ENCODE data around the gene ZNF786.
A peak's percentile ranks its signal among the peaks of the same experiment; 100 is the strongest.
"Not testable (repeated sequence)": the region's sequence is repeated elsewhere in the genome, so short reads cannot be mapped to it uniquely, and the experiment has no call there.

Gene ZNF786, protein sequence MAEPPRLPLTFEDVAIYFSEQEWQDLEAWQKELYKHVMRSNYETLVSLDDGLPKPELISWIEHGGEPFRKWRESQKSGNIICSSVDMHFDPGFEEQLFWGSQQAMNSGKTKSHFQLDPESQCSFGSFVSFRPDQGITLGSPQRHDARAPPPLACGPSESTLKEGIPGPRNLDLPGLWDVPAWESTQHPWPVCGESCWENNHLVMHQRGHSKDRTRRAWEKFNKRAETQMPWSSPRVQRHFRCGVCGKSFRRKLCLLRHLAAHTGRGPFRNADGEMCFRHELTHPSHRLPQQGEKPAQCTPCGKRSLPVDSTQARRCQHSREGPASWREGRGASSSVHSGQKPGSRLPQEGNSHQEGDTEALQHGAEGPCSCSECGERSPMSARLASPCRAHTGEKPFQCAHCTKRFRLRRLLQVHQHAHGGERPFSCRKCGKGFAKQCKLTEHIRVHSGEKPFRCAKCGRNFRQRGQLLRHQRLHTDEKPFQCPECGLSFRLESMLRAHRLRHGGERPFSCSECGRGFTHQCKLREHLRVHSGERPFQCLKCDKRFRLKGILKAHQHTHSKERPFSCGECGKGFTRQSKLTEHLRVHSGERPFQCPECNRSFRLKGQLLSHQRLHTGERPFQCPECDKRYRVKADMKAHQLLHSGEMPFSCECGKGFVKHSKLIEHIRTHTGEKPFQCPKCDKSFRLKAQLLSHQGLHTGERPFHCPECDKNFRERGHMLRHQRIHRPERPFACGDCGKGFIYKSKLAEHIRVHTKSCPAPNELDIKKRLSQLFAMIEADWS

DNA sequence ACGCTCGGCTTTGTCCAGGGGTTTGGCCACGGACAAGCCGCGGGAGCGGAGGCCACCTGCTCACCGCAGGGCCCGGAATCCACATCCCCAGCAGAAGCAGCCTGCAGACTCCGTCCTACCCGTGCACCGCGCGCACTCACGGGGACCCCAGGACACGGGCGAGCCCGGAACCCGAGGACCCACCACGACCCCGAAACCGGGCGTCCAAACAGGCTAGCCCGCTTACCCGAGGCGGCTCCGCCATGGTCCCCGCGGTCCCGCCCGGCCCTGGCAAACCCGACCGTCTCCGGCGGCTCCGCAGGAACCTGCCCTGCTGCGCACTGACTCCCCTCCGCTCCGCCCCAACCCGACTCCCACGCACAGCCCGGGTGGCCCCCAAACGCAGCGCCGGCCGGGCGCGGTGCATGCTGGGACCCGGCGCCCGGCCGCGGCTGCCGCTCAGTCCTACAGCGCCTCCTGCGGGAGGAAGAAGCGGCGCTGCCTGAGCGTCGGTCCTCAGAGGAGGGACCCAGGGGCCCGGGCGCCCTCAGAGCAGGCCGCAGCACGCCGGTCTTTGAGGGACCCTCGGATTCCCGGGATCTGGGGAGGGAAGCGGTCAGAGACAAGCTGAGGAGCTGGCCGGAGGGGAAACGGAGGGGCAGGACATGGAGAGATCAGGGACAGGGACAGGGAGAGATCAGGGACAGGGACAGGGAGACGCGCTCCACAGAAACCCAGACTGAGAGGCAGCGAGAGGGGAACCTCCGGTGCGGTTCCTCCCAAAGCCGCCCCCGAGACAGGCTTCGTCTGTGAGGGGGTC, at the start of gene ZNF786:
ZNF786 (minus strand) TSS at position 322 of the 799 bp plus-strand sequence; CDS start at position 244, 78 bp downstream.
- DNase-seq (ENCODE audit: low read depth in 2 of 2), result peak; percentile 92 to 93

DNA sequence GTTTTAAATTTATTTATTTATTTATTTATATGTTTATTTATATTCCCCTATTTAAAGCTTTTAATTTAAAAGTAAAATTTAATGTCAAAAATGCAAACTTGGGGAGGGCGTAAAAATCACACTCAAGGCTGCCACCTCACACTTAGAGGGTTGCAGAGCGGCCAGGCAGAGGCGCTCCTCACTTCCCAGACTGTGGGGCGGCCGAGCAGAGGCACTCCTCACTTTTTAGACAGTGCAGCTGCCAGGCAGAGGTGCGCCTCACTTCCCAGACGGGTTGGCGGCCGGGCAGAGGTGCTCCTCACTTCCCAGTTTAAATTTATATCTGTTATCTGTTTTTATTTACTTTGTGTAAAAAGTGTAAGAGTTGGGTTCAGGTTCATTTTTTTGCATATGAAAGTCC, 45.6 kb upstream of the ZNF786 start:
- no peak for DNase-seq (ENCODE audit: low read depth in 2 of 2)

DNA sequence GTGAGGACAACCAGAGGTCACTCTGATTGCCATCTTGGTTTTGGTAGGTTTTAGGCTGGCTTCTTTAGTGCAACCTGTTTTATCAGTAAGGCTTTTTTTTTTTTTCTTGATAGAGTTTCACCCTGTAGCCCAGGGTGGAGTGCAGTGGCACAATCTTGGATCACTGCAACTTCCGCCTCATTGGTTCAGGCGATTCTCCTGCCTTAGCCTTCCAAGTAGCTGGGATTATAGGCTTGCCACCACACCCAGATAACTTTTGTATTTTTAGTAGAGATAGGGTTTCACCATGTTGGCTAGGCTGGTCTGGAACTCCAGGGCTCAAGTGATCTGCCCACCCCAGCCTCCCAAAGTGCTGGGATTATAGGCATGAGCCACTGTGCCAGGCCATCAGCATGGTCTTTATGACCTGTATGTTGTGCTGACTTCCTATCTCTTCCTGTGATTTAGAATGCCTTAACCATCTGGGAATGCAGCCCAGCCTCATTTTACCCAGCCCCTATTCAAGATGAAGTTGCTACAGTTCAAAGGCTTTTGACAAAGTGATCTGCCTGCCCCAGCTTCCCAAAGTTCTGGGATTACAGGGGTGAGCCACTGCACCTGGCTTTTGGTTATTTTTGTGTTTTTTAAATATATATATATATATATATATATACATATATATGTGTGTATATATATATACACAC, 42.7 kb upstream of the ZNF786 start:
- no peak for DNase-seq (ENCODE audit: low read depth in 2 of 2)

DNA sequence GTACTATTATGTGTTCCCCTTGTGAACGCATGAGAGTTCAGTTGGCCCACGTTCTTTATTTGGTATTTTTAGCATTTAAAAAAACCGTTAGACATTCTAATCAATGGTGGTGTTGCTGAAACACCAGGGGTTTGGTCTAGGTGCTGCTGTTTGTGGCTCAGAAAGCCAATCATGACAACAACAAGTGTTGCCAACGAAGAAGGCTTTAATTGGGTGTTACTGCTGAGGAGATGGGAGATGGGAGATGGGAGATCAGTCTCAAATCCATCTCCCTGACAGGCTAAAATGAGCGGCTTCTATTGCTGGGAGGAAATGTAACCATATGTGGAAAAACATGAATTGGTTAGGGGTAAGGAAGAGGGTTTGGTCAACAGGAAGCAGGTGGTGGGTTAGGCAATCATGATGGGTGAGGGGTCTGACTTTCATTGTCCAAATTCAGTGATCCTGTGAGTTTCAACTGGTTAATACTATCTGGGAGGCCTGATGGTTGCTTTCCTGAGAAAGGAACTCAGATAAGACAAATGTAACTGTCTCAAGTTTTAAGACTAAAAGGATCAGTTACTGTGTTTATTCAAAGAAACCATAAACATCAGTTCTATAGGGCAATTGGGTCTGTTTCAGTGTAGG, 40.2 kb upstream of the ZNF786 start:
- no peak for DNase-seq (ENCODE audit: low read depth in 2 of 2)

DNA sequence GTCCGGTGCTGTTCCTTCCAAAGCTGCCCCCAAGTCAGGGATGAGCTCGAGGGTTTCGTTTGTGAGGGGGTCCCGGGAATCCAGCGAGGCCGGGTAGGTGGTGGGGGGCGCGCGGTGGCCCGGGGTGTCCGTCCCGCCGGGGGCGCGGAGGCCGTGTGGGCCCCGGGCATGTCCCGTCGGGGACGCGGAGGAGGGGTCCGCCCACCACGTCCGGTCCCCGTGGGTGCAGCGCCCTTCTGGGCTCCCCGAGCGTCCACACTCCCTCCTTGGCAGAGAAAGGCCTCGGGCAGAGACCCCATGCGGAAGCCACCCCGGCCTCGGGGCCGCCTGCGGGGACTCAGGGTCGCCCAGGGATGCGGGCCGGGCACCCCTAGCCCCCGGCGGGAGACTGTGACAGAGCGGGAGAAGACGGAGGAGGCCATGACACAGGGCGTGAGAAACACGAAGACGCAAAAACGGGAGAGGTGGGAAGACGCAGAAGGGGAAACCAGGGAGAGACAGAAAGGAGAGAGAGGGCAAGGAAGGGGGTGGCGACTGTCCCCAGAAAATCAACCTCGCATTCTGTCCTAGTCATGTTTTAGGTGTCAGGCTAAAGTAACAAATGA, 36.2 kb upstream of the ZNF786 start:
- DNase-seq (ENCODE audit: low read depth in 2 of 2), result peak; percentile 48 to 51

DNA sequence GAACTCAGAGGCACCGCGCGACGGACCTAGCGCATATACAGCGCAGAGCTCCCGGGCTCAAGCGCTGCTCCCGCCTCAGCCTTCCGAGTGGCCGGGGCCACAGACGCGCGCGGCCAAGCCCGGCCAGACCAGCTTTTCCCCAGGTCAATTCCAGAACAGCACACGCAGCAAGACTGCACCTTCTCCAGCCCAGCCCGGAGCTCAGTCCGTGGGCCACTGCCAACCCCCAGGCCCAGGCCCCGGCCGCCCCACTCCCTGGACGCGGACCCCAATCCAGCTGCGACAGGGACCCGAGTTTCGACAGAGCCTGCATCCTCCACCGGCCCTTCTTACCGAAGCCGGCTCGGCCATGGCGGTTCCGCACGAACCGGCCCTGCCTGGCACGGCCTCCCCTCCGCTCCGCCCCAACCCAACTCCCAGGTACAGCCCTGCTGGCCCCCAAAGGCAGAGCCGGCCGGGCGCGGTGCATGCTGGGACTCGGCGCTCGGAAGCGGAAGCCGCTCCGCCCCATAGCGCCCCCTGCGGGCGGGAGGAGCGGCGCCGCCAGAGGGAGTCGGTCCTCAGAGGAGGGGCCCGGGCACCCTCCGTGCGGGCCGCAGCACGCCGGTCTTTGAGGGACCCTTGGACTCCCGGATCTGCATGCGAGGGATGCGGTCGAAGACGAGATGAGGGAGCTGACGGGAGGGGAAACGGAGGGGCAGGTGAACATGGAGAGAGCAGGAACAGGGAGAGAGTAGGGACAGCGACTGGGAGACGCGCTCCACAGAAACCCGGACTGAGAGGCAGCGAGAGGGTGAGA, 35.5 kb upstream of the ZNF786 start, which contains the start of gene ZNF425:
ZNF425 (minus strand) TSS at position 462 of the 799 bp plus-strand sequence; CDS start at position 351, 111 bp downstream.
- DNase-seq (ENCODE audit: low read depth in 2 of 2), result peak; percentile 91 to 93

DNA sequence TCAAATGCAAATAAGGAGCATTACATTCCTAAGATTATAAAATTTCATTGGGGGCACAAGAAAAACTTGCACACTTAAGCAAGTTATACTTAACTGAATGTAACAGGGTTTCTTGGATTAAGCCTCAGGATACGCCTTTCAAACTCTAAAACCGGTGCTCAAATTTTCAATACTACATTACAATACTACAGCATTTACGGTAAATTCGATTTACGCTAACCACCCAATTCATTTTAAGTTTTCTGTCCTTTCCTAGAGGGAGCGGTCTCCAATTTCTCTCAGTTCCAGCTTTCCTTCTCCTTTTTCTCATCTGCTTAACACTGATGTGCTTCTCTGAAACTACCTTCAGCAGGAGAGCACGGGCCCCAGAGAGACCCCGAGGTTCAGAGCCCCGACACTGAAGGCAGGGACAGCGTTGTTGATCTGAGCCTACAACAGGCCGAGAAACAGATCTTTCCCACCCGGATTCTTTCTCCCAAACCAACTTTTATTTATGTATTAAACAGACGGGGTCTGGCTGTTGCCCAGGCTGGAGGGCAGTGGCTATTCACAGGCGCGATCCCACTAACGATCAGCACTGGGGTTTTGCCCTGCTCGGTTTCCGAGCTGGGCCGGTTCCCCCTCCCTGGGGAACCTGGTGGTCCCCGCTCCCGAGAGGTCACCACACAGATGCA, 34.8 kb upstream of the ZNF786 start:
- DNase-seq (ENCODE audit: low read depth in 2 of 2), result no peak

DNA sequence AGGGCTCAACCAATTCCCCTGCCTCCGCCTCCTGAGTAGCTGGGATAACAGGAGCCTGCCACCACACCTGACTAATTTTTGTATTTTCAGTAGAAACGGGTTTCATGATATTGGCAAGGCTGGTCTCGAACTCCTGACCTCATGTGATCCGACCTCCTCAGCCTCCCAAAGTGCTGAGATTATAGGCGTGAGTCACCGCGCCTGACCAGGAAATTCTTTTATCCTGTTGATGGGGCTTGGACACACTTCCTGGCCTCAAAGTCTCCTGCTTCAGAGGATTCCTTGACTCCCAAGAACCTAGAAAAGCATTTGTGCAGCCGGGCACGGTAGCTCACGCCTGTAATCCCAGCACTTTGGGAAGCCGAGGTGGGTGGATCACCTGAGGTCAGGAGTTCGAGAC, 19.5 kb upstream of the ZNF786 start:
- no peak for DNase-seq (ENCODE audit: low read depth in 2 of 2)

DNA sequence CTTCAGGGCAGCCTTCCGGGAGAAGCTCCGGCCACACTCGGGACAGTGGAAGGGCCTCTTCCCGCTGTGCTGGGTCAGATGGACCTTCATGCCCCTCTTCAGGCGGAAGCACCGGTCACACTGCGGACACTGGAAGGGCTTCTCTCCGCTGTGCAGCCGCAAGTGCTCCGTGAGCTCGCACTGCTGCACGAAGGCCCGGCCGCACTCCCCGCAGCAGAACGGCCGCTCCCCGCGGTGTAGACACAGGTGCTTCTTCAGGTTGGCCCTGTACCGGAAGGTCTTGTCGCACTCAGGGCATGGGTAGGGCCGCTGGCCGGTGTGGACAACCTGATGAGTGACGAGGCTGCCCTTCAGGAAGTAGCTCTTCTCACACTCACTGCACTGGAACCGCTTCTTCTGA, 14.2 kb upstream of the ZNF786 start:
- no peak for DNase-seq (ENCODE audit: low read depth in 2 of 2)

DNA sequence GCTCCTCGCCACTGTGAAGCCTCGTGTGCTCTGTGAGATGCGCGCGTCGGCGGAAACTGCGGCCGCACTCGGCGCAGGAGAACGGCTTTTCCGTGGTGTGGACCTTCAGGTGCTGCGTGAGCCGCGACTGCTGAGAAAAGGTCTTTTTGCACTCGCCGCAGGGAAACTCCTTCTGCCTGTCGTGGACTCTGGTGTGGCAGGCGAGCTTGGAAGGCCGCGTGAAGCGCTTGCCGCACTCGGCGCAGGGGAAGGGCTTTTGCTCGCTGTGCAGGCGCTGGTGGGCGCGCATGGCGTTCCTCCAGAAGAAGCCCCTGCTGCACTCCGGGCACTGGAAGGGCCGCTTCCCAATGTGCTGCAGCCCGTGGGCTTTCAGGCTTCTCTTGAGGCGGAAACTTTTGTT, 13.7 kb upstream of the ZNF786 start:
- DNase-seq (ENCODE audit: low read depth in 2 of 2), result no peak

DNA sequence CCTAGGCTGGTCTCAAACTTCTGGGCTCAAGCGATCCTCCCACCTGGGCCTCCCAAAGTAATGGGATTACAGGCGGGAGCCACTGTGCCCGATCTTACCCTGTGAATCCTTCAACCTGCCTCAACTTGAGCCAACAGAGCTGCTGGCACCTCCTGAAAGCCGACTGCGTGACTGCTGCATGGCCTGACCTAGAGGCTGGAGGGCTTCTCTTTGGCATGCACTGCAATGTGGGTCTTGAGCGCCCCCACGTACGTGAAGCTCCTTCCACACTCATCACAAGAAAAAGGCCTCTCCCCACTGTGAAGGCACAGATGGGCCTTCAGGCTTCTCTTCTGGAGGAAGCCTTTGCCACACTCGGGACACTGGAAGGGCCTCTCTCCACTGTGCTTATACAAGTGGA, 12.9 kb upstream of the ZNF786 start:
- DNase-seq (ENCODE audit: low read depth in 2 of 2), result no peak

DNA sequence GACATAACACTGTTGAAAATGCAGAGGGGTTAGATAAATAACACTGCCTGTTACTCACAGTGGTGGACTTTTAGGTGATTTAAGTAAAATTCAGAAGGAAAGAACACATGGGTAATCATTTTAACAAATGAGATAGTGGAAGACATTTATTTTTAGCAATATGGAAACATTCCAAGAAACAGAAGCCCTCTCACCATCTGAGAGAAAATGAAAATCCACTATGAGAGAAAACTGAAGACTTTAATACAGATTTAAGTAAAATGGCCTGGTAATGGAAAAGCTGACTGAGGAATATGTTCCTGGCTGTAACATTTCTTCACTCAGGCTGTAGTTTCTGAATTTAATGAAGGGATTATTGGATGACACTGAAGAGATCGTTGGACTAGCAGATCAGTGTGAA, 12.1 kb upstream of the ZNF786 start:
- DNase-seq (ENCODE audit: low read depth in 2 of 2), result no peak

DNA sequence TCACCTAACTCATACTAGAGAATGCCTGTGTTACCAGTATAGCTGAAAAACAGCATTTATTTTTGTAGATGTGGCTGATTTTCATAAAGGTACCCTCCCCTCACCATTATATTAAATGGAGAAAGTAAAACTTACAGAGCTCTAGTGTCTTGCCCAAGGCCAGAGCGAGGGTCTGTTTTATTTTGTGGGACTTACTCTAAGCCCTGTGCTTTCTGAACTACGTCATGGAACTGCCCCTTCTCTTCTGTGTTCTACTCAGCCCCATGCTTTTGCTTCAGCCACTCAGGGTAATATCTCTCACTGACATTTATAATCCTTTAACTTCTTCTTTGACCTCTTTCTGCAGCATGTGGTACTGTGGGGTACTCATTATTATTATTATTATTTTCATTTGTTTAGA, 10.3 kb upstream of the ZNF786 start:
- no peak for DNase-seq (ENCODE audit: low read depth in 2 of 2)

DNA sequence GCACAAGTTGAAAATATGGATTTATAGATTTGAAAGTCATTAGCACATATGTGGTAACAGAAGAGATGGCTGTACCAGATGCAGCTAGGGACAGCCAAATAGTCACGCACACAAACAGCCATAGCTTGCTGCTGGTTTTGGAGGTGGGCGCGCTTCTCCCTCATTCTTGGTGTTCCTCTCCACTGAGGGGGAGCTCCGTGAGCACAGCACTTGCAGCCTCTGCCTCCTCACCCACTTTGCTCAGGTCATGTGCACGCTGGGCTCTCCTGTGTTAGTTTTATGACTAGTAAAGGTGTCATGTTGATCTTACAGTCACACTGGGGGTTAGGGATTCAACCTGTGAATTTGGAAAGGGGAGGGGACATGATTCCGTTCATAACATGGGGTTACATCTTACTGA, 8.5 kb upstream of the ZNF786 start:
- no peak for DNase-seq (ENCODE audit: low read depth in 2 of 2)

DNA sequence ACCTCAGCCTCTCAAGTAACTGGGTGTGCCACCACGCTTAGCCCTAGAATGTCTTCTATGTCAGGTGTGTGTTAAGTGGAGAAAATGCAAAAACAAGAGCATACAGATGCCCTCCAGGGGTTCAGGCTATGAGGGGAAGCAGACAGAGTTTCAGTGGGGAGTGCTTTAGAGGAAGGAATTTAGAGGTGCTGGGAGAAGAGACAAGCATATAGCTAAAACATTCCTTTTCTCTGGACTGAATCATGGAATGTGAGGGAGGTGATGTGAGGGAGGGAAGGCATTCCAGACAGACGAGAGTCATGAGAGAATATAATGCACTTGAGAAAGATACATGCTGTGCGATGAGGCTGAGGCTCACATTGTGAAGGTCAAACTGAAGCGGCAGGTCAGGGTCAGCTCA, 6.6 kb upstream of the ZNF786 start:
- DNase-seq (ENCODE audit: low read depth in 2 of 2), result no peak

DNA sequence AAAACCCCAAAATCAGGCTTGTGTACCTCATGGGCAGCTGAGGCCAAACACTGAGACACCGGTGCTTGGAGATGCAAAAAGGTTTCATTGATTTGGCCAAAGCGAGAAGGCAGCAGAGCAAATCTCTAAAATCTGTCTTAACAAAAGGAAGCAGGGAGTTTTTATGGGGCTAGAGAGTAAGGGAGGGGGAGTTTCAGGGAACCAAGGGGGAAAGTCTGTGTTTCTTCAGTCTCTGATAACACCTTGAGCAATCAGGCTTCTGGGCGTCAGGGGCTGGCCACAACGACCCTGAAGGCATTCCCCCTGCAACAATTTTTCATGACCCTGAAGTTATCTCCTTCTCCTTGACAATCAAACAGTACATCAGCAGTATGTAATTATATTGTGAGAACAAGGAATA, 2.7 kb upstream of the ZNF786 start:
- DNase-seq (ENCODE audit: low read depth in 2 of 2), result no peak

DNA sequence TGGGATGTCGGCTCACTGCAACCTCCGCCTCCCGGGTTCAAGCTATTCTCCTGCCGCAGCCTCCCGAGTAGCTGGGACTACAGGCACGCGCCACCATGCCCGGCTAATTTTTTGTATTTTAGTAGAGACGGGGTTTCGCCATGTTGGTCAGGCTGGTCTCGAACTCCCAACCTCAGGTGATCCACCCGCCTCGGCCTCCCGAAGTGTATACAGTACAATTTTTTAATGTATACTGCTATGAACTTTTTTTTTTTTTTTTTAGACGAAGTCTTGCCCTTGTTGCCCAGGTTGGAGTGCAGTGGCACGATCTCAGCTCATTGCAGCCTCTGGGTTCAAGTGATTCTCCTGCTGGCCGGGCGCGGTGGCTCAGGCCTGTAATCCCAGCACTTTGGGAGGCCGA, 1.7 kb upstream of the ZNF786 start:
- DNase-seq (ENCODE audit: low read depth in 2 of 2), result not testable (repeated sequence)

DNA sequence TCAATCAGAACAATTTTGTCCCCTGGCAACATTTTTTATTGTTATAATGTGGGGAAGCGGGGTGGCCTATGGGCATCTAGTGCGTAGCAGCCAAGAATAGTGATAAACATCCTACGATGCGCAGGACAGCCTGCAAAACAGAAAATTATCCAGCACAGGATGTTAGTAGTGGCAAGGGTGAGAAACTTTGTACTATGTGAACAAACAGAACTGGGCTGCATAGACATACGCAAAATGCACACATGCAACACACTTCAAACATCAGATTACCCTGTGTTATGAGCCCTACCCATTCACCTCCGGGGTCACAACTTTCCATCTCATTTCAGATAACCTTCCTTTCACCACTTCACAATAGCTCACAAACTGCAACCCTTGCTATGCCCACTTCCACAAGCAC, 3.1 kb downstream of the ZNF786 start:
- no peak for DNase-seq (ENCODE audit: low read depth in 2 of 2)

DNA sequence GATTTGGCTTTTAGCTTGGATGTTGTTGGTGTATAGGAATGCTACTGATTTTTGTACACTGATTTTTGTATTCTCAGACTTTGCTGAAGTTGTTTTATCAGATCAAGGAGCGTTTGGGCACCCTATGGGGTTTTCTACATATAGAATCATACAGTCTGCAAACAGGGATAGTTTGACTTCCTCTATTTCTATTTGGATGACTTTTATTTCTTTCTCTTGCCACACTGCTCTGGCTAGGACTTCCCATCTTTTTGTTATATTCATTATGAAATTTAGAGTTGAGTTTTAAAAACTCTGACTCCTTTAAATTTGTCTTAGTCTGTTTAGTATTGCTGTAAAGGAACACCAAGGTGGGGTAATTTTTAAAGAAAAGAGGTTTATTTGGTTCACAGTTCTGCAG, 4.7 kb downstream of the ZNF786 start:
- DNase-seq (ENCODE audit: low read depth in 2 of 2), result no peak
